HG03066 (cell line): ENCODE measurements around the gene PTN.

Experiments used
- ATAC-seq: cut with Tn5 transposase; IDR thresholded peaks from one replicate; pipeline ENCODE4 v1.9.1; 2021; ENCODE audit warnings: low read depth; ENCODE audit not compliant: unreplicated experiment

PTN gene

GRCh38 chr7:137343281-137343841 lies at the start of gene PTN:
TSS of gene PTN (minus strand) at chr7:137343733. CDS start at chr7:137254973, 88,760 bp downstream.
- ATAC-seq = no peak

- ATAC-seq = no peak
Measured at GRCh38 chr7:137390076-137390475, 46.5 kb upstream of the PTN start.

- ATAC-seq = no peak
Measured at GRCh38 chr7:137388916-137389315, 45.4 kb upstream of the PTN start.

- no peak for ATAC-seq
Measured at GRCh38 chr7:137386966-137387365, 43.4 kb upstream of the PTN start.

GRCh38 chr7:137381045-137381444 lies 37.5 kb upstream of the PTN start:
- ATAC-seq = no peak

- no peak for ATAC-seq
Measured at GRCh38 chr7:137373507-137373906, 30.0 kb upstream of the PTN start.

GRCh38 chr7:137371616-137372015 lies 28.1 kb upstream of the PTN start:
- no peak for ATAC-seq

- ATAC-seq = no peak
Measured at GRCh38 chr7:137366995-137367394, 23.5 kb upstream of the PTN start.

- no peak for ATAC-seq
Measured at GRCh38 chr7:137363683-137364082, 20.1 kb upstream of the PTN start.

- ATAC-seq = no peak
Measured at GRCh38 chr7:137360087-137360679, 16.6 kb upstream of the PTN start.

GRCh38 chr7:137354961-137355360 lies 11.4 kb upstream of the PTN start:
- ATAC-seq = no peak

- ATAC-seq = no peak
Measured at GRCh38 chr7:137354396-137354795, 10.9 kb upstream of the PTN start.

GRCh38 chr7:137351941-137352340 lies 8.4 kb upstream of the PTN start:
- ATAC-seq = no peak

- no peak for ATAC-seq
Measured at GRCh38 chr7:137345799-137346449, 2.4 kb upstream of the PTN start.

- ATAC-seq = no peak
Measured at GRCh38 chr7:137342828-137343261, 688 bp downstream of the PTN start.

- no peak for ATAC-seq
Measured at GRCh38 chr7:137342265-137342664, 1.3 kb downstream of the PTN start.

GRCh38 chr7:137337902-137338301 lies 5.6 kb downstream of the PTN start:
- no peak for ATAC-seq

- ATAC-seq = no peak
Measured at GRCh38 chr7:137335814-137336213, 7.7 kb downstream of the PTN start.

- no peak for ATAC-seq
Measured at GRCh38 chr7:137331378-137331777, 12.2 kb downstream of the PTN start.

GRCh38 chr7:137329411-137329810 lies 14.1 kb downstream of the PTN start:
- ATAC-seq = no peak

GRCh38 chr7:137328373-137329120 lies 15.0 kb downstream of the PTN start:
- ATAC-seq = no peak
